HG02852 (cell line): ENCODE results near the gene ABHD1.
"Not testable (repeated sequence)": the region's sequence is repeated elsewhere in the genome, so short reads cannot be mapped to it uniquely, and the experiment has no call there.

Experiments used
- ATAC-seq: cut with Tn5 transposase; IDR thresholded peaks from one replicate; pipeline ENCODE4 v1.9.1; 2021; ENCODE audit warnings: mild to moderate bottlenecking, moderate library complexity; ENCODE audit not compliant: unreplicated experiment

ABHD1 gene

GRCh38 chr2:27123302-27124150, at the start of gene ABHD1:
Gene ABHD1, plus strand, starts transcription at chr2:27123815. Its CDS starts 134 bp downstream, at chr2:27123949.
- ATAC-seq, result no peak

DNA sequence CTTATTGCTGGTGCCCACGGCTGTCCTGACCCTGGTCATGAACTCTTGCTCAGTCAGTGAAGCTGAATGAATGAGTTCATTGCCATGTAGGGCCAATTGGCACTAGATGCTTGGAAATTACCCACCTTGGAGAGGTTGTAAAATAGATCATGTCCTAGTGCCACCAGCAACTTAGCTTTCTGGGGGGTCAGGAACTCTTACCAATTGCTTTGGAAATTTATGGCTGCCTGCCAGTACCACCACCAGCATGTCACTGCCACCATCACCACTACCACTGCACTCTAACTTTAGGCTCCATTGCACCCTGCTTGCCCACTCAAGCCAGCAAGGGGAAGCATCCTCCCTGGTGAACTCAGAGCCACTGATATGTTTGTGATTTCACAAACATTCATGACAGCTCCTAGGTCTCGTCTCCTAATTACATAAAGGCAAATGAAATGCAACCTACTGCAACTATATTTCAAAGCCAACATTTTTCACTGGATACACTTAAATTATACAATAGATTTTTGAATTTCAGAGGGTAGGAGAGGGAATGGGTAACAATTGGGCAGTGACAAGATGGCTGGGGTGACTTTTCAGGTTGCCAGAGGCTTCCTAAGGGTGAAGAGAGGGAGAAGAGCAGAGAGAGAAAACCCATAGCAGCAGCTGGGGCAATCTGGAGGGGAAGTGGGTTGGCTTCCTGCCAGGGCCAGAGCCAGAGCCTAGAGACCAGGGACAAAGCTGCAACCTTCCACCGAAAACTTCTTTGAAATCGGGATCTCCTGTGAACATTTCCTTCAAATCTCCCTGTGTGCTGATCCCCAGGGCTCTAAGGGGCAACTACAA, 48.7 kb upstream of the ABHD1 start:
- no peak for ATAC-seq

- ATAC-seq, result not testable (repeated sequence)
Observed at GRCh38 chr2:27075566-27075871, 48.1 kb upstream of the ABHD1 start.

GRCh38 chr2:27076323-27076722, 47.3 kb upstream of the ABHD1 start:
- no peak for ATAC-seq

DNA sequence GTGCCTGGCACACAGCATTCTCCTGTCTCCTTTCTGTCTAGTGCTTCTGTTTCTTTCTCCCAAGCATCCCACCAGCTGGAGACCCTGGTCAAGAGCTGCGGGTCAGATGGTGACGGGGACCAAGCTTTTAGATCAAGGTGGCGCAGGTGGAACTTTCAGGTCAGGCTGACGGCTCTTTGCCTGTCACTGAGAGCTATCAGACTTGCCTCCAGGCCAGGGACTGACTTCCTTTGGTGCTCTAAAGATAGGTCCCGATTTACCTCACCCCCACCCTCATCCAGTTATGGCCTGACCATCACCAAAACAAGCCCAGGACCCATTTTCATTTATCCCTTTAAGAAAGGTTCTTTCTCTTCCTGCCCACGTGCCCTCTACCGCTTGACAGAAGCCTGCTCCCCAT, 46.4 kb upstream of the ABHD1 start:
- no peak for ATAC-seq

DNA sequence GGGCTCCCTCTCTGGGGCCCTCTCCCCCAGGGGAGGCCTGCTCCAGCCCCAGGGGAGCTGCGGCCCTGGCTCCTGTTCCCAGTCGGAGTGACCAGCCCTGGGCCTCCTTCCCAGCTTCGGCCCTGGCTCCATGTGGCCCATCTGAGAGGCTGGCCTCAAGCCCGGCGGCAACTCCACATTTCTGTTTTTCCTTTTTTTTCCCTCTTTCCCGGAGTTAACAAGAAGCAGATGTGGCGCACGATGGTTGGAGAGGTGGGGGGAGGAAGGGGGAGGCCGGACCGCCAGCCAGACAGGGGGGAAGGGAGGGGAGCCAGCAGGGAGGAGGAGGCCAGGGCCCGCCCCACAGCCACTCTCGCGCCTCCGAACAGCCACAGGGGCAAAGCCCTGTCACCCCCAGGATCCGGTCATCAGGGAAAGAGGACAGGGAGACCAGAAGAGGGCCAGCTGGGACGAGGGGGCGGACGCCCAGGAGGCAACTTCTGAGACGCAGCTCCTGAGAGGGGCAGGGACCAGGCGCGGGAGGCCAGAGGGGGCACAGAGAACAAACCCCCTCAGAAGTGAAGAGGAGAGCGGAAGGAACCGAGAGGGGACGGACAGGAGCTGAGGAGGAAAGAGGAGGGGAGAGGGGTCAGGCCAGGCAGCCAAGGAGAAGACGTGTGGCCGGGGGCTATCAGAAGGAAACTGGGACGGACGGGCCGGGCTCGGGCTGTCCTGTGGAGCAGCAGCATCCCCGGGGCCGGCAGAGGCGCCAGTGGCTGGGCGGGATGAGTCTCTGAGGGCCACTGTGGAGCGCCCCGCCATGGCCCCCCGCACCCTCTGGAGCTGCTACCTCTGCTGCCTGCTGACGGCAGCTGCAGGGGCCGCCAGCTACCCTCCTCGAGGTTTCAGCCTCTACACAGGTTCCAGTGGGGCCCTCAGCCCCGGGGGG, 45.1 kb upstream of the ABHD1 start, which contains the start of gene EMILIN1:
EMILIN1 (plus strand) TSS at position 349 of the 928 bp plus-strand sequence; CDS start at position 800, 451 bp downstream.
- no peak for ATAC-seq

- no peak for ATAC-seq
Observed at GRCh38 chr2:27079233-27080139, 44.1 kb upstream of the ABHD1 start.

DNA sequence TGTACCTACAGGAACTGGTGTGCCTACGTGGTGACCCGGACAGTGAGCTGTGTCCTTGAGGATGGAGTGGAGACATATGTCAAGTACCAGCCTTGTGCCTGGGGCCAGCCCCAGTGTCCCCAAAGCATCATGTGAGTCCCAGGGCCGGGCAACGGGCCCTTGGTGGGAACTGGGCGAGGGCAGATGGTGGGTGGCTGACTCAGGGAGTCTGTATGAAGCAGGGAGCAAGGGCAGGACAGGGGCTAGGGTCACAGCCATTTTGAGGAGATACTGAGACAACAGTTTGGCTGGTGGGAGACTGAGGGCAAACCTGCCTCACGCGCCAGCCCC, 43.5 kb upstream of the ABHD1 start:
- no peak for ATAC-seq

GRCh38 chr2:27080603-27080936, 43.0 kb upstream of the ABHD1 start:
- no peak for ATAC-seq

DNA sequence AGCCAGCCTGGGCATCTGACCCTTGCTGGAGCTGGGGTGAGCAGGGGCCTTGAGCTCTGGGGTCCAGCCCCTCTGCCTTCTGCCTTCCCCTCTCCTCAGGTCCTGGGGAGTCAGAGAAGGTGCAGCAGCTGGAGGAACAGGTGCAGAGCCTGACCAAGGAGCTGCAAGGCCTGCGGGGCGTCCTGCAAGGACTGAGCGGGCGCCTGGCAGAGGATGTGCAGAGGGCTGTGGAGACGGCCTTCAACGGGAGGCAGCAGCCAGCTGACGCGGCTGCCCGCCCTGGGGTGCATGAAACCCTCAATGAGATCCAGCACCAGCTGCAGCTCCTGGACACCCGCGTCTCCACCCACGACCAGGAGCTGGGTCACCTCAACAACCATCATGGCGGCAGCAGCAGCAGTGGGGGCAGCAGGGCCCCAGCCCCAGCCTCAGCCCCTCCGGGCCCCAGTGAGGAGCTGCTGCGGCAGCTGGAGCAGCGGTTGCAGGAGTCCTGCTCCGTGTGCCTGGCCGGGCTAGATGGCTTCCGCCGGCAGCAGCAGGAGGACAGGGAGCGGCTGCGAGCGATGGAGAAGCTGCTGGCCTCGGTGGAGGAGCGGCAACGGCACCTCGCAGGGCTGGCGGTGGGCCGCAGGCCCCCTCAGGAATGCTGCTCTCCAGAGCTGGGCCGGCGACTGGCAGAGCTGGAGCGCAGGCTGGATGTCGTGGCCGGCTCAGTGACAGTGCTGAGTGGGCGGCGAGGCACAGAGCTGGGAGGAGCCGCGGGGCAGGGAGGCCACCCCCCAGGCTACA, 41.4 kb upstream of the ABHD1 start:
- ATAC-seq, result no peak

- ATAC-seq, result no peak
Observed at GRCh38 chr2:27082773-27083409, 40.7 kb upstream of the ABHD1 start.

GRCh38 chr2:27083410-27084296, 40.0 kb upstream of the ABHD1 start:
- ATAC-seq, result no peak

DNA sequence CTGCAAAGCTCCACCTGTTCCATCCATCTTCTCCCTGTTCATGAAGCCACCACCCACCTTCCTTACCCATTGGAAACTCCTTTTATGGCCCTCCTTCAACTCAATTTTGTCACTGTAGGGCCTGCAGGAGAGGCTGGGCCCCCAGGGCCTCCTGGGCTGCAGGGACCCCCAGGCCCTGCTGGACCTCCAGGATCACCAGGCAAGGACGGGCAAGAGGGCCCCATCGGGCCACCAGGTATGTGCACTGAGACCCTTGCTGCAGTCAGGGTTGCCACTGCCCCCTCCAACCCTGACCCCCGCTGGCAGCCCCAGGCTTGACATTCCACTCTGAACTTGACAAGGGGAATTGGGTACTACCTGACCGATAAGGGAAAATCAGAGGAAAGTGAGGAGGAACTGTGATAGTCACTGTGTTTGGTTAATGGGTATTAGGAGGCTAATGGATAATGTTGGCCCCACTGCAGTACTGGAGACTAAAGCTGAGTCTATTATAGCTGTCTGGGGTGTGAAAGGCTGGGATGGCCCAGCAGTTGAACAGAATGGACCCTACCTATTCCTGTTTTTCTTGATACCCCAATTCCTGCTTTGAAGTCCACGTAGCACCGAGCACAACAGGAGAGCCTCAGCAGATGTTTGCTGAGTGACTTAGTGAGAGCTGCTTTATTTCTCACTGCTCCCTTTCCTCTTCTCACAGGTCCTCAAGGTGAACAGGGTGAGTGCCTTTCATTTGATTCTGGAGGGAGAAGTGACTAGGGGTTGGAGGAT, 39.1 kb upstream of the ABHD1 start:
- ATAC-seq, result no peak

- no peak for ATAC-seq
Observed at GRCh38 chr2:27085062-27085672, 38.4 kb upstream of the ABHD1 start.

DNA sequence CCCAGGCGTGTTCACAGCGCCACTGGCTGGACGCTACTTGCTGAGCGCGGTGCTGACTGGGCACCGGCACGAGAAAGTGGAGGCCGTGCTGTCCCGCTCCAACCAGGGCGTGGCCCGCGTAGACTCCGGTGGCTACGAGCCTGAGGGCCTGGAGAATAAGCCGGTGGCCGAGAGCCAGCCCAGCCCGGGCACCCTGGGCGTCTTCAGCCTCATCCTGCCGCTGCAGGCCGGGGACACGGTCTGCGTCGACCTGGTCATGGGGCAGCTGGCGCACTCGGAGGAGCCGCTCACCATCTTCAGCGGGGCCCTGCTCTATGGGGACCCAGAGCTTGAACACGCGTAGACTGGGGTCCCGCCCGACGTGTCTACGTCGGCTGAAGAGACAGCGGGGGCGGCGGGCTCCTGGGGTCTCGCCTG, 37.9 kb upstream of the ABHD1 start:
- no peak for ATAC-seq

DNA sequence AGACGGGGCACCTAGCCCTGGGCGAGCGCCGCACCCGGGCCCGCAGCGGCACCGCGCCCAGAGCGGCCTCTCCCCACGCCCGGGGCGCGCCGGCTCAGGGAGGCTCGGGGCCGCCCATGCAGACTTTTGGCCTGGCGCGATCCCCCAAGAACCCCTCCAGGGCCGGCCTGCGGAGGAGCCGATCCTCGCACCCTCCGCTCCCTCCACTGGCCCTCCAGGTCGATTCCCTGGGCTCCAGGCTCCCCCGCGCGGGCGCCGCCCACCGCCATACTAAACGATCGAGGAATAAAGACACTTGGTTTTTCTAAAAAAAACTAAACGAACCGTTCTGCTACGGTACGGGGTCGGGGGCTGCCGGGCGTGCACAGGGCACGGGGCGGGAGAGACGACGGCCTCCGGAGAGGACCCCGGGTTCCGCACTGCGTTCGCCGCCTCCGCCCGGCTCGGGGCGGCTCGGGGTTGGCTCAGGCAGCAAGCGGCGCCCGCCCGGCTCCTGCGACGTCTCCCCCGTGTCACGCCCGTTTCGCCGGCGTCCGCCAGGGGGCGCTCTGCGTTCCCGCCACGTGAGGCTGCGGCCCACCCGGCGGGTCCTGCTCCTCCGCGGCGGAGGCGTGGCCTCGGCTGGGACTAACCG, 37.4 kb upstream of the ABHD1 start:
- ATAC-seq, result peak; percentile 78
